Measurements from ENCODE around the gene NLRP5.

DNA sequence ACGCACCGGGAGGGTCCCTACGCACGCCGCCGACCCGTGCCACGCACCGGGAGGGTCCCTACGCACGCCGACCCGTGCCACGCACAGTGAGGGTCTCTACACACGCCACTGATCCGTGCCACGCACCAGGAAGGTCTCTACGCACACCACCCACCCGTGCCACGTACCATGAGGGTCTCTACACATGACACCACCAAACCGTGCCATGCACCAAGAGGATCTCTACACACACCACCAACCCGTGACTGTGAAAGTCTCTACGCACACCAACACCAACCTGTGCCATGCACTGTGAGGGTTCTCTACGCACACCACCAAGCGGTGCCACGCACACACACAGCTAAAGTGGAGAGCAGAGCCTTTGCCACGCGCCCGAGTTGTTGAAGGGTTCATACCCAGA is 117.8 kb downstream of the NLRP5 start:
- TF ChIP-seq CEBPB (IDR thresholded peaks at IDR 0.05; ENCODE audit: low read depth, low read length) (no peak), SIN3A (conservative IDR thresholded peaks at IDR 0.05 in 1 of 2, IDR thresholded peaks at IDR 0.05 in 1 of 2; ENCODE audit: low read depth in 1 of 2, low read length in 2 of 2) (no peak), POLR2A (IDR thresholded peaks at IDR 0.05; ENCODE audit: control extremely low read depth in 1 of 2, low read depth in 2 of 2, low read length in 2 of 2) (no peak), JUN (IDR thresholded peaks at IDR 0.05; ENCODE audit: low read depth, low read length) (no peak)
- TF ChIP-seq, protein P1, sequence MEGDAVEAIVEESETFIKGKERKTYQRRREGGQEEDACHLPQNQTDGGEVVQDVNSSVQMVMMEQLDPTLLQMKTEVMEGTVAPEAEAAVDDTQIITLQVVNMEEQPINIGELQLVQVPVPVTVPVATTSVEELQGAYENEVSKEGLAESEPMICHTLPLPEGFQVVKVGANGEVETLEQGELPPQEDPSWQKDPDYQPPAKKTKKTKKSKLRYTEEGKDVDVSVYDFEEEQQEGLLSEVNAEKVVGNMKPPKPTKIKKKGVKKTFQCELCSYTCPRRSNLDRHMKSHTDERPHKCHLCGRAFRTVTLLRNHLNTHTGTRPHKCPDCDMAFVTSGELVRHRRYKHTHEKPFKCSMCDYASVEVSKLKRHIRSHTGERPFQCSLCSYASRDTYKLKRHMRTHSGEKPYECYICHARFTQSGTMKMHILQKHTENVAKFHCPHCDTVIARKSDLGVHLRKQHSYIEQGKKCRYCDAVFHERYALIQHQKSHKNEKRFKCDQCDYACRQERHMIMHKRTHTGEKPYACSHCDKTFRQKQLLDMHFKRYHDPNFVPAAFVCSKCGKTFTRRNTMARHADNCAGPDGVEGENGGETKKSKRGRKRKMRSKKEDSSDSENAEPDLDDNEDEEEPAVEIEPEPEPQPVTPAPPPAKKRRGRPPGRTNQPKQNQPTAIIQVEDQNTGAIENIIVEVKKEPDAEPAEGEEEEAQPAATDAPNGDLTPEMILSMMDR (IDR thresholded peaks at IDR 0.05; ENCODE audit: control extremely low read depth in 1 of 3, insufficient read depth in 1 of 3, low read depth in 1 of 3, low read length in 3 of 3), result no peak
- TF ChIP-seq, protein P2, sequence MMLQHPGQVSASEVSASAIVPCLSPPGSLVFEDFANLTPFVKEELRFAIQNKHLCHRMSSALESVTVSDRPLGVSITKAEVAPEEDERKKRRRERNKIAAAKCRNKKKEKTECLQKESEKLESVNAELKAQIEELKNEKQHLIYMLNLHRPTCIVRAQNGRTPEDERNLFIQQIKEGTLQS (IDR thresholded peaks at IDR 0.05; ENCODE audit: insufficient read depth, low read depth, low read length), result no peak
